ENCODE measurements around the gene ZDHHC1. TPM values are rescaled to one million over a fixed set of nuclear protein-coding genes. Genes with fewer than 3 reads are reported as not detected.

ZDHHC1 gene
- polyA plus RNA-seq, 1 of the 3 experiments (the other 2 are of a cell fraction), result 15.8 TPM

DNA sequence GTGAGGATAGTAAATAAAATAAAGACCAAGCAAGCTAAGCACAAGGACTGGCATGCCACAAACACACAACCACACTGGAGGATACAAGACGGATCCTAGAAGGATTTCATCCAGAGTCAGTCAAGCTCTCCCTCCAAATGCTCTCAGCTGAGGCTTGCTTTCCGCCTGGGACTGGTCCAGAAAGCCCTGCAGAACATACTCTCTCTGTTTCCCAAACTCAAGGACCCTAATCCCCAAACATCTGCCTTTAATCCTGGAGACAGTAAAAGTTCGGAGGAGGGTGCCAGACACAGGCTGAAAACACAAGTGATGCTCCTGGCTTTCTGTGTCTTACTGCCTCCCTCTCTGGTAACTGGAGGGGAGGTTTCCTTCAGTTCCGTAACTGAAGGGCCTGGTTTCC, 9.3 kb upstream of the ZDHHC1 start:
- Histone ChIP-seq H3K27ac (ENCODE audit: low read depth in 2 of 2, low read length in 1 of 2) (no peak overlapping the region), H3K36me3 (replicated peaks in 1 of 2; ENCODE audit: control insufficient read depth in 1 of 2, insufficient read depth in 2 of 2, low read length in 1 of 2) (no peaks in the 10 kb centered on the region), H3K27me3 (ENCODE audit: insufficient read depth) (no peaks in the 10 kb centered on the region; the same call in 1 of the 2 replicates), H3K9me3 (no peaks in the 10 kb centered on the region), H2AFZ (ENCODE audit: low read depth) (no peak overlapping the region), H3K4me1 (ENCODE audit: control insufficient read depth in 1 of 2, insufficient read depth in 2 of 2, low read depth in 1 of 2, low read length in 1 of 2) (peaks cover 0 to 5% of the 10 kb centered on the region in 2 experiments; a peak in 1 of 4 replicates), H3K4me2 (no peak overlapping the region), H3F3A (replicated peaks; ENCODE audit: insufficient read depth) (no peaks in the 10 kb centered on the region), H3K4me3 (ENCODE audit: low read depth in 2 of 2, low read length in 1 of 2) (no peak overlapping the region), H3K9ac (no peak overlapping the region), H3K79me2 (ENCODE audit: insufficient read depth) (no peaks in the 10 kb centered on the region), H4K20me1 (ENCODE audit: insufficient read depth) (no peaks in the 10 kb centered on the region), H3K9me2 (no peaks in the 10 kb centered on the region)
- ChIA-PET CTCF (interaction anchor here (0.8 to 5.9 kb wide), 7 partner anchors 8 to 147 kb away, joined by 3 to 76 read pairs (median 4); partner anchors contain the start of genes ATP6V0D1 and ZDHHC1), POLR2A (no interaction called here)
- 71% methylated on average over 4 of the region's 4 CpGs for WGBS (ENCODE audit: low lambda C conversion rate)
- TF ChIP-seq RCOR1 (IDR thresholded peaks at IDR 0.05; ENCODE audit: low read length) (no peak), RXRA (IDR thresholded peaks at IDR 0.05; ENCODE audit: borderline replicate concordance, low read depth) (no peak), GATA2 (CRISPR knock-in tag; IDR thresholded peaks at IDR 0.05) (no peak), FOSL2 (IDR thresholded peaks at IDR 0.05; ENCODE audit: borderline replicate concordance, low read depth) (no peak), MEF2A (IDR thresholded peaks at IDR 0.05; ENCODE audit: borderline replicate concordance, low read depth) (no peak), ELF1 (IDR thresholded peaks at IDR 0.05) (no peak), TCF12 (IDR thresholded peaks at IDR 0.05) (no peak), JUND (IDR thresholded peaks at IDR 0.05) (no peak)
- TF ChIP-seq, protein P1, sequence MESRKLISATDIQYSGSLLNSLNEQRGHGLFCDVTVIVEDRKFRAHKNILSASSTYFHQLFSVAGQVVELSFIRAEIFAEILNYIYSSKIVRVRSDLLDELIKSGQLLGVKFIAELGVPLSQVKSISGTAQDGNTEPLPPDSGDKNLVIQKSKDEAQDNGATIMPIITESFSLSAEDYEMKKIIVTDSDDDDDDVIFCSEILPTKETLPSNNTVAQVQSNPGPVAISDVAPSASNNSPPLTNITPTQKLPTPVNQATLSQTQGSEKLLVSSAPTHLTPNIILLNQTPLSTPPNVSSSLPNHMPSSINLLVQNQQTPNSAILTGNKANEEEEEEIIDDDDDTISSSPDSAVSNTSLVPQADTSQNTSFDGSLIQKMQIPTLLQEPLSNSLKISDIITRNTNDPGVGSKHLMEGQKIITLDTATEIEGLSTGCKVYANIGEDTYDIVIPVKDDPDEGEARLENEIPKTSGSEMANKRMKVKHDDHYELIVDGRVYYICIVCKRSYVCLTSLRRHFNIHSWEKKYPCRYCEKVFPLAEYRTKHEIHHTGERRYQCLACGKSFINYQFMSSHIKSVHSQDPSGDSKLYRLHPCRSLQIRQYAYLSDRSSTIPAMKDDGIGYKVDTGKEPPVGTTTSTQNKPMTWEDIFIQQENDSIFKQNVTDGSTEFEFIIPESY (IDR thresholded peaks at IDR 0.05; ENCODE audit: borderline replicate concordance, low read depth), result no peak
- no peak for DNase-seq

- CTCF ChIA-PET, result interaction anchor here (0.8 to 5.9 kb wide), 7 partner anchors 7 to 447 kb away, joined by 3 to 76 read pairs (median 4); partner anchors contain the start of genes ATP6V0D1 and ZDHHC1
- H3K27ac ChIP-seq (ENCODE audit: low read depth in 2 of 2, low read length in 1 of 2), result no peak overlapping the region
- H3K79me2 ChIP-seq (ENCODE audit: insufficient read depth), result no peaks in the 10 kb centered on the region
- POLR2A ChIA-PET, result no interaction called here
- no peak overlapping the region for H3K4me3 ChIP-seq (ENCODE audit: low read depth in 2 of 2, low read length in 1 of 2)
- no peak overlapping the region for H3K4me2 ChIP-seq
- no peaks in the 10 kb centered on the region; the same call in 1 of the 2 replicates for H3K27me3 ChIP-seq (ENCODE audit: insufficient read depth)
- no peaks in the 10 kb centered on the region for H3K9me2 ChIP-seq
- TF ChIP-seq SIN3A (IDR thresholded peaks at IDR 0.05; ENCODE audit: borderline replicate concordance, low read depth, low read length) (no peak), GABPA (IDR thresholded peaks at IDR 0.05; ENCODE audit: low read depth) (no peak), CTCF (IDR thresholded peaks at IDR 0.05) (no peak), FOSL2 (IDR thresholded peaks at IDR 0.05; ENCODE audit: borderline replicate concordance, low read depth) (no peak), RXRA (IDR thresholded peaks at IDR 0.05; ENCODE audit: borderline replicate concordance, low read depth) (no peak)
- no peak overlapping the region for H3K9ac ChIP-seq
- H4K20me1 ChIP-seq (ENCODE audit: insufficient read depth), result no peaks in the 10 kb centered on the region
- no peak overlapping the region for H2AFZ ChIP-seq (ENCODE audit: low read depth)
- H3K9me3 ChIP-seq, result no peaks in the 10 kb centered on the region
- DNase-seq, result no peak
- no peaks in the 10 kb centered on the region for H3F3A ChIP-seq (replicated peaks; ENCODE audit: insufficient read depth)
- peaks cover 0 to 3% of the 10 kb centered on the region in 2 experiments; a peak in 1 of 4 replicates for H3K4me1 ChIP-seq (ENCODE audit: control insufficient read depth in 1 of 2, insufficient read depth in 2 of 2, low read depth in 1 of 2, low read length in 1 of 2)
- no peaks in the 10 kb centered on the region for H3K36me3 ChIP-seq (replicated peaks in 1 of 2; ENCODE audit: control insufficient read depth in 1 of 2, insufficient read depth in 2 of 2, low read length in 1 of 2)
- WGBS (ENCODE audit: low lambda C conversion rate), result 78% methylated on average over 6 of the region's 6 CpGs
Observed at GRCh38 chr16:67425061-67425460, 8.8 kb upstream of the ZDHHC1 start.
